ENCODE measurements around the gene AP4M1. TPM values are rescaled to one million over a fixed set of nuclear protein-coding genes. Genes with fewer than 3 reads are reported as not detected.

Gene AP4M1
- polyA plus RNA-seq, 1 experiment, result 26.1 TPM

DNA sequence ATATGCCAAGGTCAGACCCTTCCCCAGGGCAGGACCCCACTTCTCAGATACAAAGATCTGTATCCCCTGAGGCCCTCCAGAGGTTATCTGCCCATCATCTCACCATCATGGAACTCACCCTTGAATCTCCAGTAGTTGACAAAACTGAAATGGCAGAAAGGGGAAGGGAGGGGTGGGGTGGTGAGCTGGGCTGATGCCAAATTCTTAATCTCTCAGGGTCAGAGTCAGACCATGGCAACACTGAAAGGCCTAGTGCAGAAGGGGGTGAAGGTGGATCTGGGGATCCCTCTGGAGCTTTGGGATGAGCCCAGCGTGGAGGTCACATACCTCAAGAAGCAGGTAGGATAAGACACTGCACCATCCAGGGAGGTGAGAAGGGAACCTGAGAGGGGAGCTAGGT is 21.1 kb downstream of the AP4M1 start:
- H3K9me3 ChIP-seq (ENCODE audit: control insufficient read depth, insufficient read depth, low read length), result no peaks in the 10 kb centered on the region
- H3K27ac ChIP-seq (ENCODE audit: low read depth, low read length), result no peak overlapping the region
- TF ChIP-seq, protein P1, sequence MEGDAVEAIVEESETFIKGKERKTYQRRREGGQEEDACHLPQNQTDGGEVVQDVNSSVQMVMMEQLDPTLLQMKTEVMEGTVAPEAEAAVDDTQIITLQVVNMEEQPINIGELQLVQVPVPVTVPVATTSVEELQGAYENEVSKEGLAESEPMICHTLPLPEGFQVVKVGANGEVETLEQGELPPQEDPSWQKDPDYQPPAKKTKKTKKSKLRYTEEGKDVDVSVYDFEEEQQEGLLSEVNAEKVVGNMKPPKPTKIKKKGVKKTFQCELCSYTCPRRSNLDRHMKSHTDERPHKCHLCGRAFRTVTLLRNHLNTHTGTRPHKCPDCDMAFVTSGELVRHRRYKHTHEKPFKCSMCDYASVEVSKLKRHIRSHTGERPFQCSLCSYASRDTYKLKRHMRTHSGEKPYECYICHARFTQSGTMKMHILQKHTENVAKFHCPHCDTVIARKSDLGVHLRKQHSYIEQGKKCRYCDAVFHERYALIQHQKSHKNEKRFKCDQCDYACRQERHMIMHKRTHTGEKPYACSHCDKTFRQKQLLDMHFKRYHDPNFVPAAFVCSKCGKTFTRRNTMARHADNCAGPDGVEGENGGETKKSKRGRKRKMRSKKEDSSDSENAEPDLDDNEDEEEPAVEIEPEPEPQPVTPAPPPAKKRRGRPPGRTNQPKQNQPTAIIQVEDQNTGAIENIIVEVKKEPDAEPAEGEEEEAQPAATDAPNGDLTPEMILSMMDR (IDR thresholded peaks at IDR 0.05; ENCODE audit: low read depth, low read length), result no peak
- CTCF ChIA-PET, result interaction anchor here (1.2 kb wide), 1 partner anchor 9 kb away, joined by 4 read pairs; no protein-coding TSS in a partner anchor
- DNase-seq (ENCODE audit: low read depth, low spot score), result no peak
- H3K27me3 ChIP-seq (ENCODE audit: control insufficient read depth, insufficient read depth, low read length), result no peaks in the 10 kb centered on the region
- POLR2A ChIA-PET, result interaction anchor here (0.5 kb wide), 1 partner anchor 12 kb away, joined by 3 read pairs; no protein-coding TSS in a partner anchor
- no peak overlapping the region for H3K4me3 ChIP-seq (ENCODE audit: low read depth, low read length)

GRCh38 chr7:100124301-100125230 is 23.1 kb downstream of the AP4M1 start:
- H3K27ac ChIP-seq (ENCODE audit: low read depth, low read length), result no peak overlapping the region
- no peak overlapping the region for H3K4me3 ChIP-seq (ENCODE audit: low read depth, low read length)
- no peaks in the 10 kb centered on the region for H3K27me3 ChIP-seq (ENCODE audit: control insufficient read depth, insufficient read depth, low read length)
- POLR2A ChIA-PET, result no interaction called here
- TF ChIP-seq, protein P1 (IDR thresholded peaks at IDR 0.05; ENCODE audit: low read depth, low read length), result no peak
- no peak for DNase-seq (ENCODE audit: low read depth, low spot score)
- CTCF ChIA-PET, result interaction anchor here (0.6 to 1.7 kb wide), 3 partner anchors 10 to 283 kb away, joined by 3 to 10 read pairs (median 4); no protein-coding TSS in a partner anchor
- no peaks in the 10 kb centered on the region for H3K9me3 ChIP-seq (ENCODE audit: control insufficient read depth, insufficient read depth, low read length)

DNA sequence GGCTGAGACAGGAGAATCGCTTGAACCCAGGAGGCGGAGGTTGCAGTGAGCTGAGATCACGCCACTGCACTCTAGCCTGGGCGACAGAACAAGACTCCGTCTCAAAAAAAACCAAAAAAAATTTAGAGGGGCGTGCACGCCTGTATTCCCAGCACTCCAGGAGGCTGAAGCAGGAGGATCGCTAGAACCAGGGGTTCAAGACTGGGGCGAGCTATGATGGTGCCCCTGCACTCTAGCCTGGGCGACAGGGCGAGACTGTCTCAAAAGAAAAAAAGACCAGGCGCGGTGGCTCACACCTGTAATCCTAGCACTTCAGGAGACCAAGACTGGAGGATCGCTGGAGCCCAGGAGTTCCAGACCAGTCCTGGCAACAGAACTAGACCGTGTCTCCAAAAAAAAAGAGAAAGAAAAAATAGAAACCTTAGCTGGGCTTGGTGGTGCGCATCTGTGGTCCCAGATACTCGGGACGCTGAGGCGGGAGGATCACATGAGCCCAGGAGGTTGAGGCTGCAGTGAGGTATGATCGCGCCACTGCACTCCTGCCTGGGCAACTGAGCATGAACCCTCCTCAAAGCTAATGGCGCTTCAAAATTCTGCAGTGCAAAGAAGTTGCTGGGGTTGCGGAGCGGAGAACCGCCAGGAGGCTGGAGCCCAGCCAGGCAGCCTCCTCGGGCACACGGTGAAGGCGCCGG is 24.9 kb downstream of the AP4M1 start:
- no peak for DNase-seq (ENCODE audit: low read depth, low spot score)
- Histone ChIP-seq H3K27ac (ENCODE audit: low read depth, low read length) (peak overlapping the region; percentile 96), H3K27me3 (ENCODE audit: control insufficient read depth, insufficient read depth, low read length) (no peaks in the 10 kb centered on the region), H3K9me3 (ENCODE audit: control insufficient read depth, insufficient read depth, low read length) (no peaks in the 10 kb centered on the region), H3K4me3 (ENCODE audit: low read depth, low read length) (peak overlapping the region; percentile 96)
- CTCF ChIA-PET, result no interaction called here
- TF ChIP-seq, protein P1 (IDR thresholded peaks at IDR 0.05; ENCODE audit: low read depth, low read length), result 0 out of 2 replicates have a peak, but pooled peaks have one; percentile 7
- POLR2A ChIA-PET, result interaction anchor here (1.0 kb wide), 1 partner anchor 26 kb away, joined by 12 read pairs; the partner anchor contains the start of genes AP4M1 and MCM7

DNA sequence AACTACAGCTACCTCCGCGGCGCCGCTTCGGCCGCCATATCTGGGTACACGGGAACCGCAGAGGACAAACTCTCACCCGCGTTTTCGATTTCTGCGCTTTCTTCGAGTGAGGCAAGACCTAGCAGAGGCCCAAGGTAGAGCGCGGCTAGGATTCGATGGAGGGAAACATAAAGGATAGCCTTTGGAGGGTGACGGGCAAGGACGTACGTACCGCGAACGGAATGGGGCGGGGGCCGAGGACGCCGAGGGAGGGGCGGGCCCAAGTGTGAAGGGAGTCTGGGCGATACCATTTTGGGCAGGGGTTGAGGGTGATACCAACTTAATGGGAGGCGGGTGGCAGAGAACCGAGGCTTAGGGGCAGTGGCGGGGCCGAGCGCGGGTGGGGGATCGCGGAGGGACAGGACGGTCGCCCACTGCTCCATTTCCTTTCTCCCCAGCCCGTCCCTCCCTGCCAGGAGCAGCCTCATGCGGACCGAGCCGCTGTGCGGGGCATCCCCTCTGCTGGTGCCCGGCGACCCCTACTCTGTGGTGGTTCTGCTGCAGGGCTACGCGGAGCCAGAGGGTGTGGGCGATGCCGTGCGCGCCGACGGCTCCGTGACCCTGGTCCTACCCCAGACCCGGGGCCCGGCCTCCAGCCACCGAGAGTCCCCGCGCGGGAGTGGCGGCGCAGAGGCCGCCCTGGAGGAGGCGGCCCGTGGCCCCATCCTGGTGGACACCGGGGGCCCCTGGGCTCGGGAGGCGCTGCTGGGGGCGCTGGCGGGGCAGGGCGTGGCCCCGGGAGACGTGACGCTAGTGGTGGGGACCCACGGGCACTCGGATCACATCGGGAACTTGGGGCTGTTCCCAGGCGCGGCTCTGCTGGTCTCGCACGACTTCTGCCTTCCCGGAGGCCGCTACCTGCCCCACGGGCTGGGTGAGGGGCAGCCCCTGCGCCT is 25.8 kb downstream of the AP4M1 start, which contains the start of gene MBLAC1:
Gene MBLAC1, plus strand, starts transcription at position 37 of the 935 bp plus-strand sequence. Its CDS starts 429 bp downstream, at position 466.
- Histone ChIP-seq H3K4me3 (ENCODE audit: low read depth, low read length) (peak within 1 kb of the TSS; percentile 96), H3K27ac (ENCODE audit: low read depth, low read length) (peak within 1 kb of the TSS; percentile 96), H3K27me3 (ENCODE audit: control insufficient read depth, insufficient read depth, low read length) (no peaks in the 10 kb centered on the region), H3K9me3 (ENCODE audit: control insufficient read depth, insufficient read depth, low read length) (no peaks in the 10 kb centered on the region)
- peak; percentile 87 for DNase-seq (ENCODE audit: low read depth, low spot score)
- POLR2A ChIA-PET, result interaction anchor here (1.0 kb wide), 1 partner anchor 26 kb away, joined by 12 read pairs; the partner anchor contains the start of genes AP4M1 and MCM7
- CTCF ChIA-PET, result no interaction called here
- TF ChIP-seq, protein P1 (IDR thresholded peaks at IDR 0.05; ENCODE audit: low read depth, low read length), result no peak
